DND-41 (cell line): ENCODE data around the gene STX1A.

Experiments
- EZH2 ChIP-seq: IDR thresholded peaks from 3 replicates; pipeline ENCODE4 v1.6.1; 2012; ENCODE audit warnings: borderline replicate concordance, low read depth, mild to moderate bottlenecking, moderate library complexity, low read length, inconsistent platforms; ENCODE audit not compliant: severe bottlenecking
- TF ChIP-seq, protein P1 (sequence below): IDR thresholded peaks from 2 replicates; pipeline ENCODE4 v1.5.1; 2012; ENCODE audit warnings: borderline replicate concordance, low read length, moderate library complexity, mild to moderate bottlenecking; ENCODE audit not compliant: poor library complexity, severe bottlenecking; ENCODE audit errors: extremely low read depth

DNA sequence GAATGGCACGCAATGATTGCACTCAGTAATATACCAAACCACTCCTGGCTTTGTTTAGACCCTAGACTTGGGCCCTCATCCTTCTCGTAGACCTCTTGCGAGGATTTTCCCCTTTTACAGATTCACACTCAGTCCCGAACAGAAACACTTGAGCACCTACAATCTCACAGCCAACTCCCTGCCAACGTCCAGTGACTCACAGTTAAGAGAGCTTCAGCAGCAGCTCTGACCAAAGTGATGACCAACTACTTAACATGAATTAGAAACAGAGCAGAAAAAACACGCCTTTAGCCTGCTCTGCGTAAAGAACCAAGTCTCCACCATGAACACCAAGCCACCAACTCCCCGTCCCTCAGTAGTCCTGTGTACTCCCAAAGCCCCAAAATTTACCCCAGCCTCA lies 38.4 kb downstream of the STX1A start:
- no peak for TF ChIP-seq EZH2
- TF ChIP-seq, protein P1, sequence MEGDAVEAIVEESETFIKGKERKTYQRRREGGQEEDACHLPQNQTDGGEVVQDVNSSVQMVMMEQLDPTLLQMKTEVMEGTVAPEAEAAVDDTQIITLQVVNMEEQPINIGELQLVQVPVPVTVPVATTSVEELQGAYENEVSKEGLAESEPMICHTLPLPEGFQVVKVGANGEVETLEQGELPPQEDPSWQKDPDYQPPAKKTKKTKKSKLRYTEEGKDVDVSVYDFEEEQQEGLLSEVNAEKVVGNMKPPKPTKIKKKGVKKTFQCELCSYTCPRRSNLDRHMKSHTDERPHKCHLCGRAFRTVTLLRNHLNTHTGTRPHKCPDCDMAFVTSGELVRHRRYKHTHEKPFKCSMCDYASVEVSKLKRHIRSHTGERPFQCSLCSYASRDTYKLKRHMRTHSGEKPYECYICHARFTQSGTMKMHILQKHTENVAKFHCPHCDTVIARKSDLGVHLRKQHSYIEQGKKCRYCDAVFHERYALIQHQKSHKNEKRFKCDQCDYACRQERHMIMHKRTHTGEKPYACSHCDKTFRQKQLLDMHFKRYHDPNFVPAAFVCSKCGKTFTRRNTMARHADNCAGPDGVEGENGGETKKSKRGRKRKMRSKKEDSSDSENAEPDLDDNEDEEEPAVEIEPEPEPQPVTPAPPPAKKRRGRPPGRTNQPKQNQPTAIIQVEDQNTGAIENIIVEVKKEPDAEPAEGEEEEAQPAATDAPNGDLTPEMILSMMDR: no peak
